AG04449 (cell line): ENCODE results near the gene TNS1.

Source experiments
- CTCF ChIA-PET: fragments of 350-600 bp; formaldehyde crosslinking; extraction: SDS; loops from one replicate; lab custom pipeline; 2021; ENCODE audit warnings: antibody characterized with exemption; lab: Yijun Ruan, JAX
- POLR2A ChIA-PET: fragments of 400-600, 350-600 bp; formaldehyde crosslinking; extraction: SDS; loops from one replicate; lab custom pipeline; 2020; ENCODE audit warnings: antibody characterized with exemption, inconsistent platforms; lab: Yijun Ruan, JAX
- DNase-seq: peaks from one replicate; pipeline ENCODE4 v3.0.0-alpha.2; 2010; ENCODE audit warnings: low read depth, low spot score
- H3K4me3 ChIP-seq: 2 replicates; pipeline ENCODE4 v1.5.1; 2011; ENCODE audit warnings: low read depth, mild to moderate bottlenecking, control low read depth, low read length
- CTCF ChIP-seq: IDR thresholded peaks from one replicate; pipeline ENCODE4 v1.5.1; 2011; ENCODE audit warnings: mild to moderate bottlenecking, moderate library complexity, low read length, control low read depth, inconsistent platforms; ENCODE audit not compliant: insufficient read depth; ENCODE audit errors: missing control alignments

The TNS1 gene

GRCh38 chr2:218023636-218024035 is 20.8 kb upstream of the TNS1 start:
- no peak for DNase-seq

GRCh38 chr2:218022851-218023530 is 20.2 kb upstream of the TNS1 start:
- no peak for TF ChIP-seq CTCF
- POLR2A ChIA-PET = no interaction called here
- CTCF ChIA-PET = interaction anchor here (3.4 to 3.6 kb wide), 2 partner anchors 11 to 14 kb away, joined by 9 to 17 read pairs; no protein-coding TSS in a partner anchor
- no peak overlapping the region for H3K4me3 ChIP-seq
- no peak for DNase-seq

More at GRCh38 chr2:218023636-218024035, 20.8 kb upstream of the TNS1 start:
- H3K4me3 ChIP-seq = no peak overlapping the region
- ChIA-PET POLR2A (no interaction called here), CTCF (interaction anchor here (1.5 to 3.6 kb wide), 3 partner anchors 10 to 238 kb away, joined by 5 to 17 read pairs (median 9); no protein-coding TSS in a partner anchor)
- no peak for TF ChIP-seq CTCF

- POLR2A ChIA-PET = no interaction called here
- CTCF ChIA-PET = interaction anchor here (3.4 to 3.6 kb wide), 2 partner anchors 12 to 14 kb away, joined by 9 to 17 read pairs; no protein-coding TSS in a partner anchor
- DNase-seq = no peak
- H3K4me3 ChIP-seq = no peak overlapping the region
- TF ChIP-seq CTCF = no peak
Measured at GRCh38 chr2:218022131-218022850, 19.5 kb upstream of the TNS1 start.

GRCh38 chr2:218021536-218022071 is 18.8 kb upstream of the TNS1 start:
- ChIA-PET CTCF (interaction anchor here (1.3 to 3.4 kb wide), 2 partner anchors 11 to 15 kb away, joined by 4 to 9 read pairs; no protein-coding TSS in a partner anchor), POLR2A (no interaction called here)
- TF ChIP-seq CTCF = no peak
- DNase-seq = no peak
- no peak overlapping the region for H3K4me3 ChIP-seq

GRCh38 chr2:218020966-218021535 is 18.3 kb upstream of the TNS1 start:
- H3K4me3 ChIP-seq = no peak overlapping the region
- TF ChIP-seq CTCF = no peak
- ChIA-PET CTCF (interaction anchor here (0.6 to 1.3 kb wide), 6 partner anchors 12 to 232 kb away, joined by 3 to 4 read pairs (median 3); no protein-coding TSS in a partner anchor), POLR2A (no interaction called here)
- DNase-seq = no peak
